Activated CD8-positive, alpha-beta memory T cell treated with anti-CD3 and anti-CD28 coated beads for 1 hour (primary cell): ENCODE measurements around the gene NDST1.

Source experiments
- DNase-seq, 2 donors: peaks; one replicate each; pipeline ENCODE4 v3.0.0-alpha.2; 2020; ENCODE audit warnings: low read depth in 1 of 2; ENCODE audit errors: extremely low read depth in 1 of 2

The NDST1 gene

GRCh38 chr5:150488519-150489359 is 19.2 kb upstream of the NDST1 start:
- DNase-seq, result no peak

GRCh38 chr5:150489360-150490295 is 18.3 kb upstream of the NDST1 start:
- DNase-seq, result no peak

GRCh38 chr5:150490296-150490669 is 17.6 kb upstream of the NDST1 start:
- DNase-seq, result no peak

- no peak for DNase-seq
These were observed 17.2 kb upstream of the NDST1 start for GRCh38 chr5:150490754-150491153.

- no peak for DNase-seq
These were observed 16.1 kb upstream of the NDST1 start for GRCh38 chr5:150491876-150492275.

- no peak for DNase-seq
These were observed 15.3 kb upstream of the NDST1 start for GRCh38 chr5:150492621-150493020.

GRCh38 chr5:150496098-150496497 is 11.8 kb upstream of the NDST1 start:
- DNase-seq, result no peak

- no peak for DNase-seq
These were observed 11.4 kb upstream of the NDST1 start for GRCh38 chr5:150496534-150496933.

GRCh38 chr5:150497274-150497988 is 10.5 kb upstream of the NDST1 start:
- DNase-seq, result no peak

GRCh38 chr5:150497989-150498317 is 10.0 kb upstream of the NDST1 start:
- DNase-seq, result no peak

- no peak for DNase-seq
These were observed 9.4 kb upstream of the NDST1 start for GRCh38 chr5:150498501-150498900.

GRCh38 chr5:150498971-150499370 is 9.0 kb upstream of the NDST1 start:
- no peak for DNase-seq

- DNase-seq, result no peak
These were observed 8.4 kb upstream of the NDST1 start for GRCh38 chr5:150499437-150499956.

GRCh38 chr5:150500328-150500841 is 7.5 kb upstream of the NDST1 start:
- DNase-seq, result no peak

- DNase-seq, result no peak
These were observed 7.0 kb upstream of the NDST1 start for GRCh38 chr5:150500905-150501304.

- DNase-seq, result no peak
These were observed 5.8 kb upstream of the NDST1 start for GRCh38 chr5:150502106-150502505.

- no peak for DNase-seq
These were observed 5.1 kb upstream of the NDST1 start for GRCh38 chr5:150502847-150503246.

- no peak for DNase-seq
These were observed 4.5 kb upstream of the NDST1 start for GRCh38 chr5:150503386-150503785.

GRCh38 chr5:150503977-150504620 is 3.8 kb upstream of the NDST1 start:
- DNase-seq, result no peak

GRCh38 chr5:150505041-150505511 is 2.9 kb upstream of the NDST1 start:
- no peak for DNase-seq
